Measurements from ENCODE around the gene TRAPPC14. TPM values are rescaled to one million over a fixed set of nuclear protein-coding genes. Genes with fewer than 3 reads are reported as not detected.
"Not testable (repeated sequence)": the region's sequence is repeated elsewhere in the genome, so short reads cannot be mapped to it uniquely, and the experiment has no call there.

Gene TRAPPC14
- polyA plus RNA-seq, 1 of the 3 experiments (the other 2 are of a cell fraction): 13.9 TPM

- peak overlapping the region; percentile 54 for H3K4me2 ChIP-seq
- 20% methylated on average over 24 of the region's 24 CpGs for WGBS (ENCODE audit: low lambda C conversion rate)
- H2AFZ ChIP-seq (ENCODE audit: low read depth): peak overlapping the region; percentile 83
- no peaks in the 10 kb centered on the region for H3K27me3 ChIP-seq (ENCODE audit: insufficient read depth)
- H3K4me1 ChIP-seq (ENCODE audit: control insufficient read depth in 1 of 2, insufficient read depth in 2 of 2, low read depth in 1 of 2, low read length in 1 of 2): peaks cover 10% of the 10 kb centered on the region in 2 experiments; a peak in 2 of 4 replicates
- H3F3A ChIP-seq (replicated peaks; ENCODE audit: insufficient read depth): peaks cover 31% of the 10 kb centered on the region
- DNase-seq: peak; percentile 88
- no peaks in the 10 kb centered on the region for H3K9me2 ChIP-seq
- no peak overlapping the region for H3K27ac ChIP-seq (ENCODE audit: low read depth in 2 of 2, low read length in 1 of 2)
- no peaks in the 10 kb centered on the region for H4K20me1 ChIP-seq (ENCODE audit: insufficient read depth)
- TF ChIP-seq MXI1 (IDR thresholded peaks at IDR 0.05; ENCODE audit: low read depth, low read length) (no peak), GABPA (IDR thresholded peaks at IDR 0.05; ENCODE audit: low read depth) (no peak), PBX3 (IDR thresholded peaks at IDR 0.05) (no peak), RAD21 (IDR thresholded peaks at IDR 0.05; ENCODE audit: low read length) (peak; percentile 79), RFX5 (IDR thresholded peaks at IDR 0.05; ENCODE audit: low read length) (no peak), FOSL2 (IDR thresholded peaks at IDR 0.05; ENCODE audit: borderline replicate concordance, low read depth) (no peak), CTCF (IDR thresholded peaks at IDR 0.05) (peak; percentile 98), EP300 (IDR thresholded peaks at IDR 0.05; ENCODE audit: borderline replicate concordance in 1 of 2, low read depth in 1 of 2, low read length in 1 of 2) (no peak), TAF1 (IDR thresholded peaks at IDR 0.05; ENCODE audit: borderline replicate concordance, low read depth, low read length) (no peak), SMC3 (IDR thresholded peaks at IDR 0.05; ENCODE audit: low read depth, low read length) (peak; percentile 59)
- no peak overlapping the region; a peak in 1 of 4 replicates for H3K4me3 ChIP-seq (ENCODE audit: low read depth in 2 of 2, low read length in 1 of 2)
- H3K36me3 ChIP-seq (replicated peaks in 1 of 2; ENCODE audit: control insufficient read depth in 1 of 2, insufficient read depth in 2 of 2, low read length in 1 of 2): no peaks in the 10 kb centered on the region
- CTCF ChIA-PET: interaction anchor here (0.6 to 13.6 kb wide), 50 partner anchors 9 to 596 kb away, joined by 3 to 262 read pairs (median 5); partner anchors contain the start of genes AP4M1, CNPY4, GAL3ST4 and GPC2
- H3K79me2 ChIP-seq (ENCODE audit: insufficient read depth): peaks cover 7% of the 10 kb centered on the region; the same call in 1 of the 2 replicates
- POLR2A ChIA-PET: interaction anchor here (0.7 to 3.1 kb wide), 3 partner anchors 18 to 46 kb away, joined by 3 to 12 read pairs (median 3); partner anchors contain the start of genes AP4M1, LAMTOR4 and MCM7
- no peaks in the 10 kb centered on the region for H3K9me3 ChIP-seq
- no peak overlapping the region for H3K9ac ChIP-seq
Observed at GRCh38 chr7:100130608-100131453, 27.7 kb downstream of the TRAPPC14 start.

GRCh38 chr7:100130220-100130607 lies 28.3 kb downstream of the TRAPPC14 start:
- H3K9me3 ChIP-seq; H3K36me3 ChIP-seq (replicated peaks in 1 of 2; ENCODE audit: control insufficient read depth in 1 of 2, insufficient read depth in 2 of 2, low read length in 1 of 2); H2AFZ ChIP-seq (ENCODE audit: low read depth); H3K27ac ChIP-seq (ENCODE audit: low read depth in 2 of 2, low read length in 1 of 2); H3K9ac ChIP-seq; DNase-seq; H3K4me3 ChIP-seq (ENCODE audit: low read depth in 2 of 2, low read length in 1 of 2); H4K20me1 ChIP-seq (ENCODE audit: insufficient read depth); H3K27me3 ChIP-seq (ENCODE audit: insufficient read depth); H3K9me2 ChIP-seq; H3K4me2 ChIP-seq: not testable (repeated sequence)
- Histone ChIP-seq H3F3A (replicated peaks; ENCODE audit: insufficient read depth) (peaks cover 34% of the 10 kb centered on the region), H3K4me1 (ENCODE audit: control insufficient read depth in 1 of 2, insufficient read depth in 2 of 2, low read depth in 1 of 2, low read length in 1 of 2) (peaks cover 10 to 16% of the 10 kb centered on the region in 2 experiments; a peak in 2 of 4 replicates), H3K79me2 (ENCODE audit: insufficient read depth) (peaks cover 13% of the 10 kb centered on the region; the same call in 1 of the 2 replicates)
- ChIA-PET CTCF (interaction anchor here (0.6 to 13.6 kb wide), 39 partner anchors 8 to 596 kb away, joined by 3 to 262 read pairs (median 6); partner anchors contain the start of genes AP4M1, CNPY4, GAL3ST4 and GPC2), POLR2A (interaction anchor here (0.9 to 3.1 kb wide), 4 partner anchors 16 to 29 kb away, joined by 3 to 19 read pairs (median 8); partner anchors contain the start of genes AP4M1, LAMTOR4 and MCM7)
- 83% methylated on average over 1 of the region's 1 CpG for WGBS (ENCODE audit: low lambda C conversion rate)
